GM18526 (cell line): ENCODE results near the gene MYO18A.

Source experiments
- POLR2A ChIP-seq: IDR thresholded peaks from 3 replicates; pipeline ENCODE4 v1.6.1; 2011; ENCODE audit not compliant: insufficient read length; ENCODE audit errors: extremely low read depth

Gene MYO18A

GRCh38 chr17:29129731-29130130 is 50.5 kb downstream of the MYO18A start:
- no peak for TF ChIP-seq POLR2A

DNA sequence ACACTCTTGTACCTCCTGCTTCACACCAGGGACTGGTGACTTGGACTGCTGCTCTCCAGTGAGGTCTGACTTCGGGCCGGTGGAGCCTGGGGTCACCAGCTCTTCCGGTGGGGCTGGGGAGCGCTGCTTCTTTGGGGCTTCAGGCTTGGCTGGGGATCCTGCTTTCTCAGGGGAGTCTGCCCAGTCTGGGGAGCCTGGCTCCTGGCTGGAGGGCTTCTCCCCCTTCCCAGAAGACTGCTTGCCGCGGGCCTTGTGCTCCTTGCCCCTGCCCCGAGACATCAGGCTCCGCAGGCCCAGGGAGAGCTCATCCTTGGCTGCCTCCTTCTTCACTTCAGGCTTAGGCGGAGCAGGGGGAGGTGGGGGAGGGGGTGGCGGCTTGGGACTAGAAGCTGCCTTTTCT is 52.4 kb downstream of the MYO18A start:
- no peak for TF ChIP-seq POLR2A

DNA sequence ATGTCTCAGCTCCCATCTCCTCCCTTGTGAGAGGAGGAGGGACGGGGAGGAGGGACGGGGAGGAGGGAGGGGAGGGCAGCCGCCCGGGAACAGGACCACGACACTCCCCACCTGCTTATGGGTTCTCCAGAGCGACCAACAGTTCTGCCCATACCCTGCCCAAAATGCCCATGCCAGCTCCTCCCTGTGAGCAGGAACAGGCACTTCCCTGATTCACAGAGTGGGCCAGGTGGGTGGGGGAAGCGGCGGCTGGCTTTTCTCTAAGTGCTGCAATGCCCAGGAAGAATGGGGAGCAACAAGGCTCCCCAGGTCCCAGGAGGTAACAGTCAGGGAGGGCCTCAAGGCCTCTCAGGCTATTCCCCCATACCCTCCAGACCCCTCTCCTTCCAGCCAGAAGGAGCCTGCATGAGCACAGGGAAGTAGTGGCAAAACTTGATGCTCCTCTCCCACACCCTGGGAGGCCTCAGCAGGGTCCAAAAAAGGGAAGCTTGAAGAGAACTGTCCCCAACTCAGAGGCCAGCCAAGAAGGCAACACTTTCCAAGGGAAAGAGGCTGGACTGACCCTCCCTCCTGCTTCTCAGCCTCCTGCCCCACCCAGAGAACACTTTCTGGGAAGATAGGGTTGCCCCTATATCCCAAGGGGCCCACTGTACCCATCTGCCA is 53.8 kb downstream of the MYO18A start:
- TF ChIP-seq POLR2A: no peak

- TF ChIP-seq POLR2A: no peak
Observed at GRCh38 chr17:29125651-29126050, 54.5 kb downstream of the MYO18A start.

- no peak for TF ChIP-seq POLR2A
Observed at GRCh38 chr17:29124925-29125273, 55.3 kb downstream of the MYO18A start.

DNA sequence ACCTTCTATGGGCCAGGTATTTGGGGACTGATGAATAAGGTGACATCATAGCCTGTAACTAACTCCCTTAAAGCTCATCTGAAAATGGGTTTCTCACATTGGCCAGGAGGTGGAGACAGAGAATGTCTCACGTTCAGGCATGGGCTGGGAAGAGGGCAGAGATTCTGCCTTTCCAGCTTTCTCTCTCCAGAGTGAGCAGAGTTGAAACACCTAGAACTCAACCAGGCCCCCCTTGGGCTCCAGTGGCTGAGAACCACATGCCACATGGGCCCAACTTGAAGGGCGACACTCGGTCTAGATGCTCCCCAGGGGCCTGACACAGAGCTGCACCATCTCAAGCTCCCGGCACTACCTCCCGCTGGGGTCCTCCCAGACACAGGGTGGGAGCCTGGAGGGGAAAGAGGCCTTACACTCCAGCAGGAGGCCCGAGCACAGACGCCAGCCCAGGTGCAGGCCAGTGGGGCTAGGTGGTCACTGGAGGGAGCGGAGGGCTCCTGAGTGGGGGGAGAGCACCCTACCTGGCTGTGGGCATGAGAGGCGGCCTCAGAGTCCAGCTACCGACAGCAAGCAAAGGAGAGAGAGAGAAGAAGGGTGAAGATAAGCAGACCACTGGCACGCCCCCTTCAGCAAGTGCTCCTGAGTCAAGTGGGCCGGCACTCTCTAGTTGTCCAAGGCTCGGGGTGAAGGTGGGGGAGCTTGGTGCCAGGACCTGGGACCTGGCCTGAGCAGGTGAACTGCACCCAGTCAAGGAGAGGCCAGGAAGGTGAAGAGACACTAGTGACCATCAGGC is 55.9 kb downstream of the MYO18A start:
- TF ChIP-seq POLR2A: no peak

DNA sequence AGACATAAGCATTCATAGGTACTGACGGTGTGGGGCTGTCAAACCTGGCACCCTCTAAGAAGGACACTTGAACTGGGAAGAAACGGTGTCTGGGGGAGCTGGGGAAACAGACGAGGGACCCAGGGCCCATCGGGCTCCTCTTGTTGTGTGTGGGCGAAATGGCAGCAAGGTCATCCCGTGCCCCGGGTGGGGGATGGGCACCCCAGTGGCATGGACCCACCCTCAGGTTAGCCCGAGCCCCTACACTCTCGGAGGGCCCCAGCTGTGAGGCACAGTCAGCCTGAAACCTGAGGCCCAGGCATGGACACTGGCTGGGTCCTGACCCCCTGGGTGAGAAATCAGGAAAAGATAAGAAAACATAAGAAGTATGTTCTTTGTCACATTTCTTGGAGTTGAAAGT is 57.1 kb downstream of the MYO18A start:
- no peak for TF ChIP-seq POLR2A

DNA sequence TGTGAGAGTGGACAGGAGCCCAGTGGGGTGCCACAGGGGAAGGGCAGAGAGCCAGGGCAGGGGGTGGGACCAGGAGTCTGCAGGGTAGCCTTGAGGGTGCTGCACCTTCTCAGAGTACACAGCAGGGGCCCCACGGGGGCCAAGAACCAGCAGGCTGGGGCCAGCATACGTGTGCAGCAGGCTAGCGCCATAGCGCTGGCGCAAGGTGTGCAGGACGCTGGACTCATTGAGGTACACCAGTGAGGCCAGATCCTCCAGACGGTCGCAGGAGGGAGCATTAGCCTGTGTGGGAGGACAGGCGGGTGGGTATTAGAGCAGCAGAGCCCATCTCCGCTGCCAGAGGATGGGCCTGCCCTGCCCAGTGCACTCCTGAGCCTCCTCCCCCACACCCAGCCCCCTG is 58.8 kb downstream of the MYO18A start:
- no peak for TF ChIP-seq POLR2A

DNA sequence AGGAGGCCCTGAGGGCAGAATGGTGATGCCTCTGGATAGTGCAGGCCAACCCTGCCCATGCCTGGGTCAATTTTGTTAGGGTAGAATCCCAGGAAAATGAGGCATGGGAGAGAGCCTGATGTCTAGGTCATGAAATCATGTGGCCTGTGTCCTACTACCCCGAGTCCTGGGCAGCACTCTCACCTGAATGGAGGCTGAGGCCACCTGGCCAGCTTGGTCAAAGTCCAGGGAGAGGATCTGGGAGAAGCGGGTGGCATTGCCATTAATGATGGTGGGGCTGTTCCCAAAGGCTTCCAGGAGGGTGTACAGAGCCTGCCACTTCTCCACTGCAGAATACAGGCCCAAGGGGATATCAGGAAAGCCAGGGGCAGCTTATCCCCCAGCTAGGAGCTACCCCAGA is 59.8 kb downstream of the MYO18A start:
- TF ChIP-seq POLR2A: no peak

DNA sequence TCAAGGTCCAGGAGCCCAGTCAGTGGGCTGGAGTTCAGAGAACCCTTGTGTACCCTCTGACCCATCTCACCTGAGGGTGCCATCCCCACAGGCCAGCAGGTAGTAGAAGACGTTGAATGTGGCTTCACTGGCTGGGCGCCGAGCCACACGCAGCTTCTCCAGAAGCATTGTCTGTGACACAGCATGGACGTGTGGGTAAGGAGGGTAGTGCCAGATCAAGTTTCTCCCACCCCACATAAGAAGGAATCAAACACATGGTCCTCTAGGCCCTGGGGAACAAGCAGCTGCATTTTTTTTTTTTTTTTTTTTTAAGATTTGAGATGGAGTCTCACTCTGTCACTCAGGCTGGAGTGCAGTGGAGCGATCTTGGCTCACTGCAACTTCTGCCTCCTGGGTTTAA is 60.9 kb downstream of the MYO18A start:
- TF ChIP-seq POLR2A: no peak

GRCh38 chr17:29116804-29117753 is 63.1 kb downstream of the MYO18A start:
- no peak for TF ChIP-seq POLR2A

- no peak for TF ChIP-seq POLR2A
Observed at GRCh38 chr17:29115961-29116803, 64.0 kb downstream of the MYO18A start.

GRCh38 chr17:29115435-29115834 is 64.8 kb downstream of the MYO18A start:
- no peak for TF ChIP-seq POLR2A

DNA sequence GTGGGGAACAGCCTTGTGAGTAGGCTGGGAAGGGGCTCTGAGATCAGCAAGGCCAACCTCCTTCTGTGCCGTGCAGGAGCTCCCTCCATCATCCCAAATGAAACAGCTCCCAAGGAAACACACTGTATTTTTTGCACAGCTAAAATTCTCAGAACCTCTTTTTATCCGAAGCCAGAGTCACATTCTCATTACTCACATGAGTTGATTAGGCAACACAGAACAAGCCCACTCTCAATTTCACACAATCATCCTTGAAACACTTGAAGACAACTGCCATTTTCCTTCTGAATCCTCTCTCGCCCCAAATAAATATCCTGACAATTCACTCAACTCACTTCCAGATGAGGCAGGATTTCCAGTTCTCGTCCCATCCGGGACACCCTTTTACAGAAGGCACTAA is 66.1 kb downstream of the MYO18A start:
- TF ChIP-seq POLR2A: no peak

GRCh38 chr17:29113334-29113733 is 66.9 kb downstream of the MYO18A start:
- TF ChIP-seq POLR2A: no peak
